Ammon's horn (tissue), 1 donor: ENCODE results near the gene AFF1.
A peak's percentile ranks its signal among the peaks of the same experiment; 100 is the strongest.
"Not testable (repeated sequence)": the region's sequence is repeated elsewhere in the genome, so short reads cannot be mapped to it uniquely, and the experiment has no call there.

ENCODE experiments used
- DNase-seq: peaks from one replicate; pipeline ENCODE4 v3.0.0-alpha.2; 2016; ENCODE audit warnings: low spot score

The AFF1 gene

DNA sequence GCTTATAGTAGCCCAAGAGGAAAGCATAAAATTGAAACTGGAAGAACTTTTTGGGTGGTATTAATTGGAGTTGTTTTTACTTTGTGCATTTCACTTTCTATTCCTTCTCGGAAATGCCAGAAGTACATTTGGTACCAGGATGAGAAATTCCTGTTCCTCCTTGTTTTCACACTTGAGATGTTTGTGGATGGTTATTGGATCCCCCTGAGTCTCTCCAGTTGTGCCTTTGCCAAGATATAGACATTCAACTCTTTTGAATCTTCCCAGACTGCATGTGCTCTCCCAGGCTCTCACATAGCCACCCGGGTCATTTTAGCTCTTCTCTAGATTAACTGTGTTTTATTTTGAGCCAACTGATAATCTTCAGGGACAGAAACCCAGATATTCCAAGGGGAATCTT is 120.5 kb downstream of the AFF1 start:
- DNase-seq = no peak

DNA sequence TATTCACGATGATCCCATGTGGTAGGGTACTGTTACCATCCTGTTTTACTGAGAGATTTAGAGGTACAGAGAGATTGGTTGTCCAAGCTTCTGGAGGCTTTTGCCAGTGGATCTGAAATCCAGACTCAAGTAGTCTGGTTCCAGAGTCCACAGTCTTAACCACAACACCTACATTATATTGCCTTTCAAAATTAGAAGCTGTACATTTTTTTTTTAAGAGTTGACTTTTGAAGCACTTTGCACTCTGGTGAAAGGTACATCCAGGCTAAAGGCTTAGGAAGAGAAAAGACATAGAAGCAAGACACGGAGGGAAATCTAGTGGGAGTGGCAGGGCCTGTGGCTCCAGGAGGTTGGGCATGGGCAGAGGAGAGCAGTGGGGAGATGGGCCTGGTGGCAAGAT is 122.1 kb downstream of the AFF1 start:
- no peak for DNase-seq

DNA sequence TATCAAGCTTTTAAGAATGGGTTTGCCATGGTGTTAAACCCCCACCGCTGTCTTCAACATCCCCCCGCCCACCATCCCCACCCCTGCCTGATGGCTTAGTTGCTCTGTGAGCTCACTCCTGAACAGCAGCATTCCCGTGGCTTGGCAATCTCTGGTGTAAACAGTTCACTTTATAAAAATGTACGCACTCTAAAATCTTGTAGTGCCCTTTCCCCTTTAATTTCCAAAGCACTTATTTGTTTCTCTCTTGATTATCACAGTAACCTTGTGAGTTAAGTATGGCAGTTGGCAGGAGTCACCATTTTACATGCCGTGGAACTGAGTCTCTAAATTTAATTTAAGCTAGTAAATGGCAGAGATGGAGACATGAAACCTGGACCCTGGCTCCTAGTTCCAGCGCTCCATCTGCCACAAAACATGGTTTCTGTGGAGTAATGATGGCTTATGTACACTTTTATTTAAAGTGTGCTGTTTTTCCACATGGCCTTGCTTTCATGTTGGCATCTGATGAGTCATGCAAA is 123.1 kb downstream of the AFF1 start:
- no peak for DNase-seq

DNA sequence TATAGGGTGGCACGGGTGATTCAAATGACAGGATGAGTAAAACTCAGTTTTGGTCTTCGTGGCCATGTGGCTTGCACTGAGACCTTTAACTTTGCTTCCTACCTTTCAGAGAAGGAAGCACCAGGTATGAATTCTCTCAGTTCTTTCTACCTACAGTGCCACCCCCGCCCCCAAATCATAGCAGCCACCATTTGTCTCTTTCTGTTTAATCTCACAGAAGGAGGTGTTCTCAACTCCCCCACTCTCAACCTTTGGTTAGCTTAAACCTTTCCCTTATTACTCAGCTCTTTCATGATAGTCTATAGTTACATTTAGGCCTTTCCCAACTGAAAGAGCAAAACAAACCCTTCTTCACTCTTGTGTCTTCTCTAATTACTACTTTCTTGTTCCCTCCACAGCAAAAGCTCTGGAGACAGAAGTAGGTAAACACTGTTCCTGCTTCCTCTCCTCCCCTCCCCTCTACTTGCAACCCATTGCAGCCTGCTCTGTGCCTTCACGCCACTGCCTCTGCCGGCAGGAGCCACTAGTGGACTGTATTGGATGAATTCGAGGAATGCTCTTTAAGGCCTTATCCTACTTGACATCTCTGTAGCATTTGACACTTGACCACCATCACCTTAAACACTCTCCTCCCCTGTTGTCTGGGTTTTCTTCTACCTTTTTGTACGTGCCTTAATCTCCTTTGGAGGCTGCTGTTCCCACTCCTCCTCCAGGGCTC is 123.7 kb downstream of the AFF1 start:
- peak; percentile 74 for DNase-seq

DNA sequence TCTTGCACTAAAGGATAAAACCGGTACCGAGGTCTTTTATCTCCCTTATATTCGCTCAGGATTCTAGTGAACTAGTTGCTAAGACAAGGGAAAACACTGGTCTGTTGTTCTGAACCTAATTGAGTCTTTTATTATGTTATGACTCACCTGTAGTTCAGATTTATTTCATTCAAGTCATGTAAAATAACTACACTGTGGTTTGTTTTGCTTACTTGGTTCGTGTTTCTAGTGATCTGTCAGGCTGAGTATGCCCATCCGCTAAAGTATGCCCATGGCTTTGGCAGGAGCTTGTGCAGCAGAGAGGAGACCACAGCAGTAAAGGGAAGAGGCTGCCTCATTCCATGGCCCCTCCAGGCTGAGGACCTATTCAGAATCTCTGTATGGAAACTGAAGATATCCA is 126.1 kb downstream of the AFF1 start:
- DNase-seq = no peak

DNA sequence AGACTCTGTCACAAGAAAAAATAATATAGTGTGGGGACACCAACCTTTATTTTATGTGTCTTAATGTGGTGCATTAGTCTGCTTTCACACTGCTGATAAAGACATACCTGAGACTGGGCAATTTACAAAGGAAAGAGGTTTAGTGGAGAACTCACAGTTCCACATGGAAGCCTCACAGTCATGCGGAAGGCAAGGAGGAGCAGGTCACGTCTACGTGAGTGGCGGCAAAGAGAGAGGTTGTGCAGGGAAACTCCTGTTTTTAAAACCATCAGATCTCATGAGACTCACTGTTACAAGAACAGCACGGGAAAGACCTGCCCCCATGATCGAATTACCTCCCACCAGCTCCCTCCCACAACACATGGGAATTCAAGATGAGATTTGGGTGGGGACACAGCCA is 130.2 kb downstream of the AFF1 start:
- DNase-seq = no peak

DNA sequence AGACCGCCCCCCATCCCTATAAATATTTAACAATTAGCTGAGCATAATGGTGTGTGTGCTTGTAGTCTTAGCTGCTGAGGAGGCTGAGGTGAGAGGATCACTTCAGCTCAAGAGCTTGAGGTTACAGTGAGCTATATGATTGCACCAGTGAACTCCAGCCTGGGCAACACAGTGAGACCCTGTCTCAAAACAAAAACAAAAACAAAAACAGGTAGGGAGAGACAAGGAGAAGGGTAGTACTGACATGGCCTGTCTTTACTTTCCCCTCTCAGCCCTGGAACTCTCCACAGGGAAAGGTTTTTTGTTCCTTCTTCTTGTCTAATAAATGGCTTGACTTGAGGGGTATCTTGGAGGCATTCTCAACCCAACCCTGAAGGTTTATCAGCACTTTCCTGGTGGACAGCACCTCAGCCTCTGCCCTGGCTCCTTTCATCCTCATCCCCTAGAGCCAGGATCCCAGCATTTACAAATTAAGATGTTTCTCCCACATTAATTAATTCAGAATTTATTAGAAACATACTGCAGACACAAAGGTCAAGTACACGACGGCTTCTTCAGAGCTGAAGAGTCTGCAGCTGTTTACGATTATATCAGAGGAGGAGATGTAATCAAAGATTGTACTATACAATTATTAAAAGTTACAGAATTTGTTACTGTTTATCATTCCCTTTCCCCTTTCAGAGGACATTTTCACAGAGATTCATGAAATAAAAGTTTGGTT is 131.8 kb downstream of the AFF1 start:
- no peak for DNase-seq

DNA sequence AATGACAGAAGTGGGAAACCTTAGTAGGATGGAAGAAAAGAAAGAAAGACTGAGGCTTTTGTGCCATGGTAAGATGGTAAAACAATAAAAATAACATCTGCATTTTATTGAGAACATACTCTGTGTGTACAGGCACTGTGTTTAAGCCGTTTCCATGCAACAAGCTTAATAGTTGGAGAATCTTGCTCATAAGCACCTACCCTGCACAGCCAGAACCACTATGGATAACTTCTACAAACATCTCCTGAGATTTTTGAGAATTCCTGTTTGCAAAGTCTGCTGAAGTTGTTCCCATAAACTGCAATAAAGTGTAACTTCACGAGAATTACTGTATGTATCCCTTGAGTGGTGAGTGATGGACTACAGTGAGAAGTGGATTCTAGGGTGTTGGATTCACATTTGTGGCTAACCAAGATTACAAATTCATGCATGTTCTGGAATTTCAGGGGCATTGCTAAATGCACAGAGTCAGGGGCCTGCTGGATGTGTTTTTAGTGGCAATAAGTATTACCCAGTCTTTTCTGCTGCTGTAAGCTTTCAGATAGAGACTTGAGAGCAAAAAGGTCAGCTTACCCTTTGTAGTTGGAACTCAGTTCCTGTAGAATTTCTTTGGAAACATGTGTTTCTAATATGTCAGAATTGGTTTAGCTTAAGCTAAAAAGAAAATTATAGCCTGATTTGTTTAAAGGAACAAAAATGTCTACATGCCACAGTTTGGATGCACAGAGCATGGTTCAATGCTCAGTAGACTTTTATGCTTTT is 132.5 kb downstream of the AFF1 start:
- DNase-seq = no peak

DNA sequence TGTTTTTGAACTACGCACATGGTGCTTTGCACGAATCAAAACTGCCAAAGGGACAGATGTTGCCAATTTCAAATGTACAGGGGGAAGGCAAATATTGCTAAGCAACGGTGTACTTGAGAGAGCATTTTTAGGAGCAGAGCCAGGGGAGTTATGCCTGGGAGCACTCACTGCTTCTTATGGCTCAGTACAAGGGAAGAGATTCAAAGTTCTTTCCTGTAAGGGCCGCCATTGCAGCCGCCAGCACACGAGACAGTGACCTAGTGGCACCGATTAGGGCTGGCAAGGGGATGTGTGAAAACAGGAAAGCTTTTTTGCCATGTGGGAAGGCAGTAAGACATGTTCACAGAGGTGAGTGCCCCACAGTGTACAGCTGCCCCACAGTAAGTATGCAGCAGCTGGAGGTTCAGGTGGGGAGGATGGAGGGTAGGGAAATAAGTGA is 133.8 kb downstream of the AFF1 start:
- DNase-seq = peak; percentile 37

DNA sequence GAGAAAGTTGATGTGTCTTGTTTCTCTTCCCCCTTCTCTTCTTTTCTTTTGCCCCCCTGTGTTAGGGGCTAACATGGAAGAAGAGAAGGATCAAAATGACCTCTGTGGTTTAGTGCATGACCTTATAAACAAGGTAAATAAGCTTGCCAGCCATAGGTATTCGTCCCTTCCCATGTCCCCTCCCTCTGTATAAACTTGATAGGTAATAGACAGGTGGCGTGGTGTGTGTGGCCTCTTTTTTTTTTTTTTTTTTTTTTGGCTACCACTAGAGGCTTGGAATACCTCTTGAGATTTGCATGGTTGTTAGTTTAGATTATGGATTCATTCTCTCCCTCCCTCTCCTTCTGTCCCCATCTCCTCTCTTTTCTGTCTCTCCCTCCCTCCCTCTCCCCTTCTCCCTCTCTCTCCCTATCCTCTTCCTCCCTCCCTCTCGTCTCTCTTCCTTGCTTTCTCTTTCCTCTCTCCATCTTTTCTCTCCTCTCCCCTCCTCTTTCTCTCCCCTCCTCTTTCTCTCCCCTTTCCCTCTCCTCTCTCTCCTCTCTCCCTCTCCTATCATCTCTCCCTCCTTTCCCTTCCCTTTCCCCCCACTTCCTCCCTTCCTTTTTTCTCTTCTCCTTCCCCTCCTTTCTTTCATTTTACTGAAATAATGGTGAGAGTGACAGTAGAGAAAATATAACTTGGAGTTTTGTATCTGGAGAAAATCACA is 134.4 kb downstream of the AFF1 start:
- no peak for DNase-seq

DNA sequence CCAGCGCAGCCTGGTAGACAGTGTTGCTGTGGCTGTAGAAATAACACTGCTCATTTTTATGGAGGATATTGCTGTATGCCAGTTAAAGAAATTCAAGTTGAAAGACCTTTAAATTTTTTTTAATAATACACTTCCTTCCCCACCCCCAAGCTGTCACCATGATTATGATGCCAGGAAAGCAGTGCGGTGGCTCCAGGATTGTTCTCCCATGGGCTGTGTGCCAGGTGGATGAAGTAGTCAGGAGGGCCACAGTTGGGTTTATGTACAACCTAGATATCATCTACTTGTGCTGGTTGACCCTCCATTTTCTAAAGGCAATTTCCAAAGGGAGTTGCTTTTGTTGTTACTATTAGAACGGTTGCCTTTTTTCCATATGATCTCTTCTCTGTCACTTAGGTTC is 136.6 kb downstream of the AFF1 start:
- DNase-seq = no peak

DNA sequence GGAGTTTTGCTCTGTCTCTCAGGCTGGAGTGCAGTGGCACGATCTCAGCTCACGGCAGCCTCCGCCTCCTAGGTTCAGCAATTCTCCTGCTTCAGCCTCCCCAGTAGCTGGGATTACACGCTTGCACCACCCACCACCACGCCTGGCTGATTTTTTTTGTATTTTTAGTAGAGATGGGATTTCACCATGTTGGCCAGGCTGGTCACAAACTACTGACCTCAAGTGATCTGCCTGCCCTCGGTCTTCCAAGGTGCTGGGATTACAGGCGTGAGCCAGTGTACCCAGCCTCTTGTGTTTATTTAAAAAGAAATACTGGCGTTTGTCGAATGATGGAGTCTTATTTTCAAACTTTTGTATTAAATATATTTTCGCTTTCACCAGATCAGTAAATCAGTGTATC is 137.7 kb downstream of the AFF1 start:
- DNase-seq = not testable (repeated sequence)

DNA sequence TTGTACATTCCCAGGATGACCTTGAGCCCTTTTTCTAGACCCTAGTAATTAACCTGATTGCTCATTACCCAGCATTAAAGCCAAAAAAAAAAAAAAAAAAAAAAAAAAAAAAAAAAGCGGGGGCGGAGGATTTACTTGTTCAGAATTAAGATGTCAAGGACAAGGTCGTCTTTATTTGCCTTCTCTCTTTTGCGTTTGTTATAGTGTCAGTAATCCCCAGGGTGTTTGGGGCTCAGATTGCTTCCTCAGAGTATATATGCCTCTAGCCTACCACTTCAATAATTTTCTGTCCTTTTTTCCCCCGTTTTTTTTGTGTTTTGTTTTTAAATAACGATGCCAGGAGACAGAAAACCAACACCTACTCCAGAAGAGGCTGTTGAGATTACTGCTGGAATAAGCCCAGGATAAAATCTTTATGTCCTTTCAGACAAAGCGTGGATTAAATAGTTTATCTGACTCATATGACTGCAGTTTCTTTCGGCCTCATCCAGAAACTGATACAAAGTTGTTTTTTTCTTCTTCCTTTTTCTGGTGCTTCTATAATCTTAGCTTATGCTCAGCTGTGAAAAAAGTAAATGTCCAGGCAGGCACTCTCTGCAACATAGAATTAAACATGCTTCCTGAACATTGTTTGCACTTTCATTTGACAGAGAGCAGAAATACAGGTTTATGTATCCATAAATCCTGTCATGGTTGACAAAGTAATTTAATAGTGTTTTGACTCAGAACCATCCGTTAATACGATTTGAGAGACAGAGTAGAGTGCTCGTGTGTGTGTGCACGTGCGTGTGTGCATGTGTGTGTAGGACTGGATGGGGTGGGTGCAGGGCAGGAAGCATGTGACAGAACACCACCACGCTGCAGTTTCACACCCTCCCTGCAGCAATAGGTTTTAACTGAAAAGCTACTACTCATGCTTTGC is 138.6 kb downstream of the AFF1 start:
- DNase-seq = peak; percentile 83

DNA sequence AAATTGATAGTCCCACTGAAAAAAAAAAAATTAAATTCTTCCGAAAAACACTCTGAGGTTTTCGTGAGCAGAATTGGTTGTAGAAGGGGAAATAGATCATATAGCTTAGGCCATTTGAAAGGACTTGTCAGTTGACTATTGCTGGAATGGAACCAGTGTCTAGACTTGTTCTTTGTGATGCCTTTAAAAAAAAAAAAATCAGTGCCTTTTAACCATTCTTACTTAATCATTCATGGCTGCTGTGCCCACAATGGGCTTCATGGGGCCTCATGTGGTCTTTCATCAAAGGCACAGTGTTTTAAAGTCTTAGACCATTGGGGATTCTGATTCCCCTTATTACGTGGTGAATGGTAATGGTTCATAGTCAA is 139.3 kb downstream of the AFF1 start:
- no peak for DNase-seq

DNA sequence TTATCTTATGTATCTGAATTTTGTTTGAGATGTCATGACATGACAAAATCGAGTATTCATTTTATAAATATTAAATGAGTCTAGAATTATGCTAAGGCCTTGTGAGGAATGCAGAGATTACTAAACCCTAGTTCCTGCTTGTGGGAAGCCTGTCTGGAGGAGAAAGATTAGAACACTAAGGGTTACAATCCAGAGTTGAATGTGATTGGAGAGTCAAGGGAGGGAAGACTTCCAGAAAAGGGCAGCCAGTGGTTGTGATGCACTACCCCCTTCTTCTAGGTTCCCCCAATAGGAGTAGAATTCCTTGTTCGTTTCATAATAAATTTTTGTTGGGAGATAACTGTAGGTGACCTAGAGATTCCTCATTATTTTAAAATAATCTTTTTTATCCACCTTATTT is 141.1 kb downstream of the AFF1 start:
- no peak for DNase-seq

DNA sequence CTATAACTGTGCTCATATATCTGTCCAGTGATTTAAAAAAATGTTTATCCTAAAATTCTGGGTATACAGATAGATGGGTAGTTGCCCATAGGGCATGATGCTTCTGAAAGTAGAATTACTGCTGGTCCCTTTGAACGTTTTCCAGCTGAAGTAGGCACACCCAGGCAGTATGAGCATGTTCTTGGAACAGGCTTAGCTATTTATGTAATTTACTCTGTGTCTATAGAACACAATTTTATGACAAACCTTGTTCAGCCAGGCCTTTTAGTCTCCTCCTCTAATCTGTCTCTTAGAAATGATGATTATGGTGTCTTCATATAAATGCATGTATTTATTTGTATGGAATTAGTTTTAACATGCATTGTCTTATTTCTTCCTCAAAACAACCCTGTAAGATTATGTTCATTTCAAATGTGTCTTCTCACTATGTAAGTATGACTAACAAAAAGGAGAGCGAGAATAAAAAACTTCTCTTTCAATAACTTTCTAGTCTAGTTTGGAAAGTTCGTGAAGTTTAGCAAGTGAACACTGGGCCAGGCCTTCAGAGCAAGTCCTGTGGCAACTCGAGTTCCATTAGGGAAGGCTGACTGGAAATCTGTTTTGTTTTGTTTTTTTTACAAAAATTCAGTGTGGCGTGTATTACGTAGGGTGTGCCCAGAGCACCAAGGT is 142.0 kb downstream of the AFF1 start:
- no peak for DNase-seq

DNA sequence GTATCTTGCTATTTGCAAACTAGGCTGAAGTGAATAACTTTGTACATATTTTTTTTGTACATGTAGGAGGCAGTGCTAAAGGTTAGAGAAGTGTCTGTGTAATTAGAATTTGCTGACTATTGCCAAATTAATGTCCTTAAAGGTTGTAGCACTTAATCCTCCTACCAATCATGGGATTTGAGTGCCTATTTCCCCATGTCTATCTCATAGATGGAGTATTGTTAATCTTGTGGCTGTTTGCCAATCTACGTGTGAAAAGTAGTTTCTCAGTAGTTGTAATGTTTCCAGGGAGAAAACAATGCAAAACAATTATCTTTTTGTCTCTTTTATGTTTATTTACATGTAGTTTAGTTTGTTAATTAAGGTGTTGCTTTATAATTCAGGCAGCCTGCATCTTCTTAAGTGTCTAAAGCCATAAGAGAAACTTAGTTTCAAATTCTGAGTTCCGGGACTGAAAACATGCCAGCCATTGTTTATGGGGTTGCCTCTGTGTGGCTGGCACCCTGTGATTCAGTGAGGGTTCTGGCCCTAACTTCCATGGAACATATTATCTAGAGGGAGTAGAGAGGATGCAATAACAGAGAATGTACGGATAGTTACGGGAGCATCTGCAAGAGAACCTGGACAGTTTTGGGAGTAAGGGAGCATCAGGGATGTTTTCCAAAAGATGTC is 143.2 kb downstream of the AFF1 start:
- DNase-seq = peak; percentile 73

DNA sequence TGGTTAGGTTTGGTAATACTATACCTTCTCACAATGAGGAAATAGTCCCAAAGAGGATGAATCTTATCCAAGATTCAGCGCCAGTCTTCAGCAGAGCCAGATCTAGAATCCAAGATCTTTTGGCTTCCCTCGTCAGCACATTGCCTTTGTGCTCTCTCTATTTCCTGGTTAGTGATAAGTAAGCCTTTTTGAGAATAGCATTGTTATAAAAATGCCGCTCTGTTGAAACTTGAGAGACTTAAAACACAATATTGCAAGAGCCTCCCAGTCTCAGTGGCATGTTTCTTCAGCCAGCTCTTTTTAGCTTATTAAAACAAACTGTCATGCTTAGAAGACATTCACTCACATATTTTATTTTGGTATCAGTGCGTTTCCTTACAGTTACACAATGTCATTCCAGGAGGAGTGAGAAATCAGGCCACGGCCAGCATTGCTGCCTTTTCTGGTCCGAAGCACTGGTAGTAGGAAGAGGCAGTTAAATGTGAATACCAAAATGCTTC is 144.2 kb downstream of the AFF1 start:
- DNase-seq = peak; percentile 50

DNA sequence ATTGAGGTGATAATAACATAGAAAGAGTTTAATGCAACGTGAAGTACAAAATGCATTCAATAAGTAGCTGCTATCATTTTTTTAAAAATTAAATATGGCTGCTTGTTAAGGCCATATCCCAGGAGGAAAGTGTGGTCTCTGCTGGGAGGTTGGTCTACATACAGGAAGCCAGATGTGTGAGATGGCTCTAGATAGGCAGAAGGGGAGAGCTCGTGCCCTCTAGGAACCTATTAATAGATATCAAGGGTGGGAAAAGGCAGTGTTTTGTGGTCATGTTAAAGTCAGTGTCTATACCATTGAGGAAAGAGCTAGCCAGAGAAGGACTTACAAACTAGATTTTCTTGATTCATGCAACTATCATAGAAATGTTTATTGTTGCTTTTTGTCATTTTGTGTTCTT is 145.2 kb downstream of the AFF1 start:
- no peak for DNase-seq

DNA sequence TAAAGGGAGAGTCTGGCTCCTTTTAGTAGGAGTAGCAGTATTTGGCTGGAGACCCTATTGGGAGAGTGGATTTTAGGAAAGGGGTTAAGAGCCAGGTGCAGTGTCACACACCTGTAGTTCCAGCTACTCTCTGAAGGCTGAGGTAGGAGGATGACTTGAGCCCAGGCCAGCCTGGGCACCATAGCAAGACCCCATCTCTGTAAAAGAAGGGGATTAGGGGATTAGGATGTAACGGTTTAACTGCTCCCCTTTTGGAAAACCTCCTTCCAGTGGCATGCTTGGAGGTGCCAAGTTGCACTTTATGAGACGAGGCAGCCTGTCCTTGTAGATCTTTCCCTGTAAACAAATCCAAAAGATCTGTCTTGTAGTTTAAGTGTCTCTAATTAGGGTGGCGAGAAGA is 145.7 kb downstream of the AFF1 start:
- DNase-seq = no peak
